ENCODE results near the gene TAMALIN. TPM values are rescaled to one million over a fixed set of nuclear protein-coding genes. Genes with fewer than 3 reads are reported as not detected.

Gene TAMALIN
- total and polyA plus RNA-seq, 2 experiments from 2014 or later = 0.34 to 3.0 TPM

GRCh38 chr12:51959211-51959610 is 47.5 kb upstream of the TAMALIN start (continued):
- TF ChIP-seq, protein P1, sequence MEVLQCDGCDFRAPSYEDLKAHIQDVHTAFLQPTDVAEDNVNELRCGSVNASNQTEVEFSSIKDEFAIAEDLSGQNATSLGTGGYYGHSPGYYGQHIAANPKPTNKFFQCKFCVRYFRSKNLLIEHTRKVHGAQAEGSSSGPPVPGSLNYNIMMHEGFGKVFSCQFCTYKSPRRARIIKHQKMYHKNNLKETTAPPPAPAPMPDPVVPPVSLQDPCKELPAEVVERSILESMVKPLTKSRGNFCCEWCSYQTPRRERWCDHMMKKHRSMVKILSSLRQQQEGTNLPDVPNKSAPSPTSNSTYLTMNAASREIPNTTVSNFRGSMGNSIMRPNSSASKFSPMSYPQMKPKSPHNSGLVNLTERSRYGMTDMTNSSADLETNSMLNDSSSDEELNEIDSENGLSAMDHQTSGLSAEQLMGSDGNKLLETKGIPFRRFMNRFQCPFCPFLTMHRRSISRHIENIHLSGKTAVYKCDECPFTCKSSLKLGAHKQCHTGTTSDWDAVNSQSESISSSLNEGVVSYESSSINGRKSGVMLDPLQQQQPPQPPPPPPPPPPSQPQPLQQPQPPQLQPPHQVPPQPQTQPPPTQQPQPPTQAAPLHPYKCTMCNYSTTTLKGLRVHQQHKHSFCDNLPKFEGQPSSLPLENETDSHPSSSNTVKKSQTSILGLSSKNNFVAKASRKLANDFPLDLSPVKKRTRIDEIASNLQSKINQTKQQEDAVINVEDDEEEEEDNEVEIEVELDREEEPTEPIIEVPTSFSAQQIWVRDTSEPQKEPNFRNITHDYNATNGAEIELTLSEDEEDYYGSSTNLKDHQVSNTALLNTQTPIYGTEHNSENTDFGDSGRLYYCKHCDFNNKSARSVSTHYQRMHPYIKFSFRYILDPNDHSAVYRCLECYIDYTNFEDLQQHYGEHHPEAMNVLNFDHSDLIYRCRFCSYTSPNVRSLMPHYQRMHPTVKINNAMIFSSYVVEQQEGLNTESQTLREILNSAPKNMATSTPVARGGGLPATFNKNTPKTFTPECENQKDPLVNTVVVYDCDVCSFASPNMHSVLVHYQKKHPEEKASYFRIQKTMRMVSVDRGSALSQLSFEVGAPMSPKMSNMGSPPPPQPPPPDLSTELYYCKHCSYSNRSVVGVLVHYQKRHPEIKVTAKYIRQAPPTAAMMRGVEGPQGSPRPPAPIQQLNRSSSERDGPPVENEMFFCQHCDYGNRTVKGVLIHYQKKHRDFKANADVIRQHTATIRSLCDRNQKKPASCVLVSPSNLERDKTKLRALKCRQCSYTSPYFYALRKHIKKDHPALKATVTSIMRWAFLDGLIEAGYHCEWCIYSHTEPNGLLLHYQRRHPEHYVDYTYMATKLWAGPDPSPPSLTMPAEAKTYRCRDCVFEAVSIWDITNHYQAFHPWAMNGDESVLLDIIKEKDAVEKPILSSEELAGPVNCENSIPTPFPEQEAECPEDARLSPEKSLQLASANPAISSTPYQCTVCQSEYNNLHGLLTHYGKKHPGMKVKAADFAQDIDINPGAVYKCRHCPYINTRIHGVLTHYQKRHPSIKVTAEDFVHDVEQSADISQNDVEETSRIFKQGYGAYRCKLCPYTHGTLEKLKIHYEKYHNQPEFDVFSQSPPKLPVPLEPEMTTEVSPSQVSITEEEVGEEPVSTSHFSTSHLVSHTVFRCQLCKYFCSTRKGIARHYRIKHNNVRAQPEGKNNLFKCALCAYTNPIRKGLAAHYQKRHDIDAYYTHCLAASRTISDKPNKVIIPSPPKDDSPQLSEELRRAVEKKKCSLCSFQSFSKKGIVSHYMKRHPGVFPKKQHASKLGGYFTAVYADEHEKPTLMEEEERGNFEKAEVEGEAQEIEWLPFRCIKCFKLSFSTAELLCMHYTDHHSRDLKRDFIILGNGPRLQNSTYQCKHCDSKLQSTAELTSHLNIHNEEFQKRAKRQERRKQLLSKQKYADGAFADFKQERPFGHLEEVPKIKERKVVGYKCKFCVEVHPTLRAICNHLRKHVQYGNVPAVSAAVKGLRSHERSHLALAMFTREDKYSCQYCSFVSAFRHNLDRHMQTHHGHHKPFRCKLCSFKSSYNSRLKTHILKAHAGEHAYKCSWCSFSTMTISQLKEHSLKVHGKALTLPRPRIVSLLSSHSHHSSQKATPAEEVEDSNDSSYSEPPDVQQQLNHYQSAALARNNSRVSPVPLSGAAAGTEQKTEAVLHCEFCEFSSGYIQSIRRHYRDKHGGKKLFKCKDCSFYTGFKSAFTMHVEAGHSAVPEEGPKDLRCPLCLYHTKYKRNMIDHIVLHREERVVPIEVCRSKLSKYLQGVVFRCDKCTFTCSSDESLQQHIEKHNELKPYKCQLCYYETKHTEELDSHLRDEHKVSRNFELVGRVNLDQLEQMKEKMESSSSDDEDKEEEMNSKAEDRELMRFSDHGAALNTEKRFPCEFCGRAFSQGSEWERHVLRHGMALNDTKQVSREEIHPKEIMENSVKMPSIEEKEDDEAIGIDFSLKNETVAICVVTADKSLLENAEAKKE (CRISPR knock-in tag; IDR thresholded peaks at IDR 0.05) = no peak
- TF ChIP-seq CREB1 (CRISPR knock-in tag; IDR thresholded peaks at IDR 0.05; ENCODE audit: low read depth) = no peak

- H2AFZ ChIP-seq = no peak overlapping the region
- H3K9me3 Mint-ChIP-seq = no peaks in the 10 kb centered on the region
- peaks cover 7% of the 10 kb centered on the region; the same call in 2 of the 3 replicates for H3K36me3 Mint-ChIP-seq (ENCODE audit: low read depth)
- H3K27ac ChIP-seq (ENCODE audit: low read depth) = no peak overlapping the region
- no peaks in the 10 kb centered on the region for H3K4me1 ChIP-seq (ENCODE audit: insufficient read depth)
- no peak for DNase-seq (ENCODE audit: low spot score)
- H3K79me2 ChIP-seq (replicated peaks; ENCODE audit: insufficient read depth) = peaks cover 40% of the 10 kb centered on the region
- no peaks in the 10 kb centered on the region for H3K27me3 Mint-ChIP-seq (ENCODE audit: insufficient read depth, low read depth, poor library complexity)
- no peak overlapping the region for H3K4me2 ChIP-seq
- H3K4me1 Mint-ChIP-seq = no peaks in the 10 kb centered on the region; the same call in 2 of the 3 replicates
- no peak overlapping the region for H3K4me3 ChIP-seq
- no peak for TF ChIP-seq NANOG (IDR thresholded peaks at IDR 0.05; ENCODE audit: borderline replicate concordance)
- no peak for TF ChIP-seq CREB1 (CRISPR knock-in tag; IDR thresholded peaks at IDR 0.05; ENCODE audit: low read depth)
- TF ChIP-seq REST (IDR thresholded peaks at IDR 0.05; ENCODE audit: unreplicated experiment) = no peak
- TF ChIP-seq POLR2AphosphoS5 (IDR thresholded peaks at IDR 0.05; ENCODE audit: low read depth) = no peak
- no peak for TF ChIP-seq ETS1 (IDR thresholded peaks at IDR 0.05)
- no peak for TF ChIP-seq EZH2phosphoT487 (IDR thresholded peaks at IDR 0.05; ENCODE audit: unreplicated experiment)
- no peak for ATAC-seq
- peaks cover 25% of the 10 kb centered on the region for H4K20me1 ChIP-seq (replicated peaks; ENCODE audit: insufficient read depth)
- H3K4me3 Mint-ChIP-seq = no peak overlapping the region
- no peak overlapping the region for H3K27ac Mint-ChIP-seq
- peaks cover 10% of the 10 kb centered on the region for H3K27me3 ChIP-seq (ENCODE audit: insufficient read depth)
- H3K9me2 ChIP-seq (ENCODE audit: insufficient read depth) = no peaks in the 10 kb centered on the region
- no peaks in the 10 kb centered on the region for H3F3A ChIP-seq (replicated peaks; ENCODE audit: low read depth)
- H3K36me3 ChIP-seq (ENCODE audit: insufficient read depth) = no peaks in the 10 kb centered on the region
Observed at GRCh38 chr12:51959921-51960320, 46.8 kb upstream of the TAMALIN start.
